OCI-M2 (cell line): Measurements from ENCODE around the gene BMP7.
"Not testable (repeated sequence)": the region's sequence is repeated elsewhere in the genome, so short reads cannot be mapped to it uniquely, and the experiment has no call there.

ENCODE experiments used
- DNase-seq: peaks from one replicate; lab custom pipeline; 2025; ENCODE audit not compliant: unreplicated experiment; lab: John Stamatoyannopoulos, UW

BMP7 gene

GRCh38 chr20:57288651-57289277, 22.3 kb upstream of the BMP7 start:
- DNase-seq = no peak

GRCh38 chr20:57287901-57288300, 21.5 kb upstream of the BMP7 start:
- DNase-seq = no peak

DNA sequence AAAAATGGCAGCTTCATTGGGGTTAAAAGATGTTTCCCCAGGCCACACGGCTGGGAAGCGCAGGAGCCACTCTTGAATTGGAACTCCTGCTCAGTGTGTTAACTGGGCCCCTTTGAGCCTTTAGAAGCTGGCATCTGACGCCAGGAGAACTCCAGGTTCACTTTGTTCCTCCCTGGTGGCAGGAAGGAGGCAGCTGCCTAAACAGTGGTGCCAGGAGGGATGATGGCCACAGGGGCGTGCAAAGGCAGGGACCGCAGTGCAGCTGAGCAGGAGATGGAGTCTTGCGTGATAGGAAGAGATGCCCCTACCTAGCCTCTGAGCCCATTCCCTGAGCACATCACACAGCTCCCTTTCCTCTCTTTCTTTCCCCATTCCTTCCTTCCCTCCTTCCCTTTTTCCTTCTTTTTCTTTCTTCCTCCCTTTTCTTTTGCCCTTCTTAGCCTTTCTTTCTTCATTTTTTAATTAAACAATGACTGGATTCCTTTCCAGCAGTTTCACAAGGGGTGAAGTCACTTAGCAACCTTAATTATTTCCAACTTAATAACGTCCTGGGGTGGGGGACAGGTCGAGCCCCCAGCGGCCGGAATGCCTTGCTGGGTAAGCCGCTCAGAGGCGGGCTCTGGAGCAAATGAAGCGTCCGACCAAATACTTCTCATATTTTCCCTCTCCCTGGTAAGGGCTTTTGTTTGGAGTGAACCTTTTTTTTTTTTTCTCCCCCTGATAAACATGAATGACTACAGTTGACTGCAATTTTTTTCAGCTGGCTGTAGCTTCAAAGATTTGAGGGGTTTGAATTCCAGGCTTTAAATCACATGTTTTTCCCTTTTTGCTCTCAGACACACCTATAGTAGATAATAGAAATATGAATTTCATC, 20.8 kb upstream of the BMP7 start:
- no peak for DNase-seq

- no peak for DNase-seq
Observed at GRCh38 chr20:57283860-57284259, 17.4 kb upstream of the BMP7 start.

- DNase-seq = no peak
Observed at GRCh38 chr20:57282670-57283361, 16.4 kb upstream of the BMP7 start.

- DNase-seq = no peak
Observed at GRCh38 chr20:57281900-57282299, 15.5 kb upstream of the BMP7 start.

GRCh38 chr20:57280221-57280620, 13.8 kb upstream of the BMP7 start:
- DNase-seq = no peak

GRCh38 chr20:57279548-57279947, 13.1 kb upstream of the BMP7 start:
- not testable (repeated sequence) for DNase-seq

- no peak for DNase-seq
Observed at GRCh38 chr20:57278457-57278856, 12.0 kb upstream of the BMP7 start.

GRCh38 chr20:57277398-57278105, 11.1 kb upstream of the BMP7 start:
- no peak for DNase-seq

DNA sequence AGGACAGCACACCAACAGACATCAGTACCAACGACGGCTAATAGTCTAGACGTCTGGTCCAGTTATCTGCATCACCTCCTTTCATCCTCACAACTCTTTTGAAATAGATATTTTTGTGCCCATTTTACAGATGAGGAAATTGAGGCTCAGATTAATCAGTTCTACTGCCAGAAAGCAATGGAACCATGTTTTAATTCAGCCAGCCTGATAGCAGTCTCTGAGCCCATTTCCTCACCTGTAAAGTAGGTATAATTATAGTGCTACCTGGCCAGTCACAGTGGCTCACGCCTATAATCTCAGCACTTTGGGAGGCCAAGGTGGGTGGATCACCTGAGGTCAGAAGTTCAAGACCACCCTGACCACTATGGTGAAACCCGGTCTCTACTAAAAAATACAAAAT, 9.8 kb upstream of the BMP7 start:
- no peak for DNase-seq

GRCh38 chr20:57275813-57276212, 9.4 kb upstream of the BMP7 start:
- DNase-seq = no peak

DNA sequence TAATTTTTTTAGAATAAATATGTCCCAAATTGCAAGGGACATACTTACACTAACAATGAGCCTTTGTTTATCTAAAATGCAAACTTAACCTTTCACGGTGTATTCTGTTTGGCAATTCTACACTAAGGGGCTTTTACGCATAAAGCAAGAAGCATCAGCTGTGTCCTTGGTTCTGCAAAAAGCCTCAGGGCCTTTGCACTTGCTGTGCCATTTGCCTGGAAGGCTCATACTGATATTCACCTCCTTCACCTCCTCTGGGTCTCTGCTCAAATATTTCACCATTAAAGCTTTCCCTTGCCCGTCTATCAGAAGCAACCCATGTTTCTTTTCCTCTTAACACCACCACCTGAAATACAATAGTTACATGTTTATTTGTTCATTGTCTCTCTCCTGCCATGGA, 8.9 kb upstream of the BMP7 start:
- no peak for DNase-seq

- no peak for DNase-seq
Observed at GRCh38 chr20:57274846-57275245, 8.4 kb upstream of the BMP7 start.

GRCh38 chr20:57274299-57274698, 7.9 kb upstream of the BMP7 start:
- no peak for DNase-seq

- DNase-seq = no peak
Observed at GRCh38 chr20:57272883-57273535, 6.6 kb upstream of the BMP7 start.

DNA sequence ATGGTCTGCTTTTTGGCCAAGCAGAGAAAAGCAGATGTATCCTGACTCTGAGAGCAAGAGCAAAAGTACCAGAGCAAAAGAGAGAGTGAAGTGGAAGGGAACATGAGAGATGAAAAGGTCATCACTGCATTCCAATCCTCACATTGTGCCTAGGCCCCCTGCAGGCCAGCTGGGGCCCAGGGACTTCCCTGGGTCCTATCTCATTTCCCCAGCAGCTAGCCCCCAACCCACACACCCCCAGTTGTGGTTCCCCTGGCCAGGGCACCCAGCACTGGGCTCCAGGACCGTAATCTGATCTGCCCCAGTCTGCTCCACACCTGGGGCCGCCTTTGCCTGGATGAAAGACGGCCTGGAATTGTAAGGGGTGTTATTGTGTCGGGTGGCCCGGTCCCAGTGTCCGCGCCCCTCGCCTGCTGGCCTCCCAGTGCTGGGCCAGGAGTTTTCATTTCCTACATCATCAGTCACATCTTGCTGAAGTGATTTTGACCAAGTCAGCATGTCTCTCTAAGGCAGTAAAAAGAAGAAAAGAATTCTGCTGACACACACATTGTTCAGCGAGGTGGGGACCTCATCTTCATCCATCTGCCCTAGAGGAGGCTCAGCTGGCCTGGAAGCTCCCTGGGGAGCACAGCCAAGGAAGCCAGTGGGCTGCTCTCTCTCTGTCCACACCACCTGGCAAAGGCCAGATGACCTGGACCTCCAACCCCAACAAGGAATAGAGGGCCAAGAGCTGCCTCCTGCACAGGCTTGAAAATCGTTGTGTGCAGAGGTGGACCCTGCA, 4.0 kb upstream of the BMP7 start:
- no peak for DNase-seq

- DNase-seq = no peak
Observed at GRCh38 chr20:57269148-57269984, 2.9 kb upstream of the BMP7 start.

- no peak for DNase-seq
Observed at GRCh38 chr20:57268399-57269076, 2.1 kb upstream of the BMP7 start.
